K562 (cell line): ENCODE measurements around the gene OR14A16.

ENCODE experiments used
- CCAR2 ChIP-seq: fragments of 200-400 bp; formaldehyde crosslinking; IDR thresholded peaks from 2 replicates; pipeline ENCODE4 v1.6.1; 2017; ENCODE audit warnings: mild to moderate bottlenecking, low read depth, low read length
- CTCF ChIP-seq, 3 experiments: IDR thresholded peaks in 2 of 3; conservative IDR thresholded peaks in 1 of 3; 2 replicates each; pipeline ENCODE4 v1.5.1; 2011 to 2012; ENCODE audit warnings: low read length in 3 of 3, mild to moderate bottlenecking in 3 of 3, control low read depth in 2 of 3, improper control_type of control experiment in 1 of 3, inconsistent platforms in 1 of 3, low read depth in 1 of 3, mixed read lengths in 1 of 3, moderate library complexity in 1 of 3; ENCODE audit not compliant: insufficient read depth in 2 of 3
- EZH2 ChIP-seq: IDR thresholded peaks from 2 replicates; pipeline ENCODE4 v1.6.1; 2012; ENCODE audit warnings: low read depth, mild to moderate bottlenecking, inconsistent platforms, low read length, borderline replicate concordance
- FOXJ3 ChIP-seq: sonication (generic); formaldehyde crosslinking; IDR thresholded peaks from 2 replicates; pipeline ENCODE4 v1.4.0; 2020; ENCODE audit warnings: mild to moderate bottlenecking, missing genetic modification reagents
- GTF2F1 ChIP-seq: IDR thresholded peaks from 2 replicates; pipeline ENCODE4 v1.6.1; 2011; ENCODE audit warnings: low read depth, low read length, improper control_type of control experiment
- KAT8 ChIP-seq: fragments of 450-650 bp; IDR thresholded peaks from 2 replicates; pipeline ENCODE4 v1.6.1; 2016; ENCODE audit warnings: low read depth, mild to moderate bottlenecking
- MAFG ChIP-seq: fragments of 450-650 bp; conservative IDR thresholded peaks from 2 replicates; pipeline ENCODE4 v1.6.1; 2016; ENCODE audit warnings: missing genetic modification characterization, missing compliant biosample characterization
- MBD1 ChIP-seq: fragments of 250-450 bp; sonication (Bioruptor Pico); IDR thresholded peaks from 2 replicates; pipeline ENCODE4 v1.8.0; 2022; ENCODE audit warnings: inconsistent platforms
- NR2C2 ChIP-seq, 2 experiments: fragments of 200-800 bp in 1 of 2; sonication (Bioruptor generic) in 1 of 2; sonication (generic) in 1 of 2; formaldehyde crosslinking in 1 of 2; IDR thresholded peaks; 2 replicates each; pipeline versions ENCODE4 v1.6.1 to v1.8.0; 2016 to 2022; ENCODE audit warnings: mild to moderate bottlenecking in 1 of 2, missing compliant biosample characterization in 1 of 2, missing genetic modification characterization in 1 of 2, missing genetic modification reagents in 1 of 2
- TF ChIP-seq, protein P1 (sequence below): fragments of 450-650 bp; conservative IDR thresholded peaks from 2 replicates; pipeline ENCODE4 v1.6.1; 2016; ENCODE audit warnings: missing genetic modification characterization, low read depth, mild to moderate bottlenecking, control low read depth, missing compliant biosample characterization

DNA sequence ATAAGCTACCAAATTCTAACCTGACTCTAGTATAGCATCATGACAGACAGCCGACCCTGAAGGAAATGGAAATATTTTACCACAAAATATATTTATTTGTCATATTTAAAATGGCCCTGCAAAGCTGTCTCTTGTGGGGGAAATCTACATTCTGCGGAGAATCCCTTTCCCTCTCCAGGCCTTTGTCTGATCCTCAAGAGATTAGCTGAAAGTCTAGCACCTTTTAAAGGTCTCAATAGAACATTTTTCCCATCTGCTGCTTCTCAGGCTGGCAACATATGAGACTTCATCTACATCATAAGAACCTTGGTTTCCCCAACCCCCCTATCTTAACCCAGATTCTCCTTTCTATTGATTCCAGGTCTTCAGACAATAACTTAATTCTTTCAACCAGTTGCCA is 19.5 kb upstream of the OR14A16 start:
- TF ChIP-seq NR2C2 (CRISPR knock-in tag; IDR thresholded peaks at IDR 0.05): no peak
- TF ChIP-seq NR2C2 (tag; IDR thresholded peaks at IDR 0.05): no peak
- TF ChIP-seq, protein P1, sequence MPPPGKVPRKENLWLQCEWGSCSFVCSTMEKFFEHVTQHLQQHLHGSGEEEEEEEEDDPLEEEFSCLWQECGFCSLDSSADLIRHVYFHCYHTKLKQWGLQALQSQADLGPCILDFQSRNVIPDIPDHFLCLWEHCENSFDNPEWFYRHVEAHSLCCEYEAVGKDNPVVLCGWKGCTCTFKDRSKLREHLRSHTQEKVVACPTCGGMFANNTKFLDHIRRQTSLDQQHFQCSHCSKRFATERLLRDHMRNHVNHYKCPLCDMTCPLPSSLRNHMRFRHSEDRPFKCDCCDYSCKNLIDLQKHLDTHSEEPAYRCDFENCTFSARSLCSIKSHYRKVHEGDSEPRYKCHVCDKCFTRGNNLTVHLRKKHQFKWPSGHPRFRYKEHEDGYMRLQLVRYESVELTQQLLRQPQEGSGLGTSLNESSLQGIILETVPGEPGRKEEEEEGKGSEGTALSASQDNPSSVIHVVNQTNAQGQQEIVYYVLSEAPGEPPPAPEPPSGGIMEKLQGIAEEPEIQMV (tag): no peak
- no peak for TF ChIP-seq KAT8
- TF ChIP-seq CCAR2: no peak
- no peak for TF ChIP-seq MBD1 (CRISPR knock-in tag)
- no peak for TF ChIP-seq CTCF (IDR thresholded peaks at IDR 0.05 in 2 of 3, conservative IDR thresholded peaks at IDR 0.05 in 1 of 3; ENCODE audit: insufficient read depth in 2 of 3, low read depth in 1 of 3, low read length in 3 of 3)
- TF ChIP-seq FOXJ3: no peak
- TF ChIP-seq EZH2: no peak
- no peak for TF ChIP-seq GTF2F1
- no peak for TF ChIP-seq MAFG (tag)
